ENCODE data around the gene ACTA1.

DNA sequence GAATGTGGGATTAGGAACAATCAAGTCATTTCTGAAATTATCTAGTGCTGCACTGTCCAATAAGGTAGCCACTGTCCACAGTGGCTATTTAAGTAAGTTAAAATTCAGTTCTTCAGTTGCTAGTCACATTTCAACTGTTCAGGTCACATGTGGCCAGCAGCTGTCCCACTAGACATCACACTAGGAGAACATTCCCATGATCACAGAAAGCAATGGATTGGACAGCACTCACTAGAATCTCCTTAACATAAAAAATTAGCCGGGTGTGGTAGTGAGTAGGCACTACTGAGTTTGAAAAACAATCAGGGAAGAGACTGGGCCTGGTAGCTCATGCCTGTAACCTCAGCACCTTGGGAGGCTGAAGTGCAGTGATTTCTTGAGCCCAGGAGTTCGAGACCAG, 40.6 kb upstream of the ACTA1 start:
- no peak for TF ChIP-seq CEBPB (IDR thresholded peaks at IDR 0.05; ENCODE audit: low read depth)
- TF ChIP-seq, protein P1, sequence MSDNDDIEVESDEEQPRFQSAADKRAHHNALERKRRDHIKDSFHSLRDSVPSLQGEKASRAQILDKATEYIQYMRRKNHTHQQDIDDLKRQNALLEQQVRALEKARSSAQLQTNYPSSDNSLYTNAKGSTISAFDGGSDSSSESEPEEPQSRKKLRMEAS (IDR thresholded peaks at IDR 0.05) = no peak
- no peak for TF ChIP-seq POLR2A (IDR thresholded peaks at IDR 0.05; ENCODE audit: borderline replicate concordance, extremely low read depth, insufficient read depth, insufficient read length)
- TF ChIP-seq, protein P2, sequence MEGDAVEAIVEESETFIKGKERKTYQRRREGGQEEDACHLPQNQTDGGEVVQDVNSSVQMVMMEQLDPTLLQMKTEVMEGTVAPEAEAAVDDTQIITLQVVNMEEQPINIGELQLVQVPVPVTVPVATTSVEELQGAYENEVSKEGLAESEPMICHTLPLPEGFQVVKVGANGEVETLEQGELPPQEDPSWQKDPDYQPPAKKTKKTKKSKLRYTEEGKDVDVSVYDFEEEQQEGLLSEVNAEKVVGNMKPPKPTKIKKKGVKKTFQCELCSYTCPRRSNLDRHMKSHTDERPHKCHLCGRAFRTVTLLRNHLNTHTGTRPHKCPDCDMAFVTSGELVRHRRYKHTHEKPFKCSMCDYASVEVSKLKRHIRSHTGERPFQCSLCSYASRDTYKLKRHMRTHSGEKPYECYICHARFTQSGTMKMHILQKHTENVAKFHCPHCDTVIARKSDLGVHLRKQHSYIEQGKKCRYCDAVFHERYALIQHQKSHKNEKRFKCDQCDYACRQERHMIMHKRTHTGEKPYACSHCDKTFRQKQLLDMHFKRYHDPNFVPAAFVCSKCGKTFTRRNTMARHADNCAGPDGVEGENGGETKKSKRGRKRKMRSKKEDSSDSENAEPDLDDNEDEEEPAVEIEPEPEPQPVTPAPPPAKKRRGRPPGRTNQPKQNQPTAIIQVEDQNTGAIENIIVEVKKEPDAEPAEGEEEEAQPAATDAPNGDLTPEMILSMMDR (IDR thresholded peaks at IDR 0.05 in 2 of 3, conservative IDR thresholded peaks at IDR 0.05 in 1 of 3; ENCODE audit: borderline replicate concordance in 1 of 3, insufficient read depth in 1 of 3, low read depth in 2 of 3, low read length in 2 of 3) = no peak
- TF ChIP-seq TCF7L2 (IDR thresholded peaks at IDR 0.05; ENCODE audit: borderline replicate concordance, extremely low read depth, insufficient read depth, insufficient read length) = no peak
- TF ChIP-seq, protein P3, sequence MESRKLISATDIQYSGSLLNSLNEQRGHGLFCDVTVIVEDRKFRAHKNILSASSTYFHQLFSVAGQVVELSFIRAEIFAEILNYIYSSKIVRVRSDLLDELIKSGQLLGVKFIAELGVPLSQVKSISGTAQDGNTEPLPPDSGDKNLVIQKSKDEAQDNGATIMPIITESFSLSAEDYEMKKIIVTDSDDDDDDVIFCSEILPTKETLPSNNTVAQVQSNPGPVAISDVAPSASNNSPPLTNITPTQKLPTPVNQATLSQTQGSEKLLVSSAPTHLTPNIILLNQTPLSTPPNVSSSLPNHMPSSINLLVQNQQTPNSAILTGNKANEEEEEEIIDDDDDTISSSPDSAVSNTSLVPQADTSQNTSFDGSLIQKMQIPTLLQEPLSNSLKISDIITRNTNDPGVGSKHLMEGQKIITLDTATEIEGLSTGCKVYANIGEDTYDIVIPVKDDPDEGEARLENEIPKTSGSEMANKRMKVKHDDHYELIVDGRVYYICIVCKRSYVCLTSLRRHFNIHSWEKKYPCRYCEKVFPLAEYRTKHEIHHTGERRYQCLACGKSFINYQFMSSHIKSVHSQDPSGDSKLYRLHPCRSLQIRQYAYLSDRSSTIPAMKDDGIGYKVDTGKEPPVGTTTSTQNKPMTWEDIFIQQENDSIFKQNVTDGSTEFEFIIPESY (IDR thresholded peaks at IDR 0.05; ENCODE audit: extremely low read depth, insufficient replicate concordance, low read length) = no peak
- TF ChIP-seq SIN3A (IDR thresholded peaks at IDR 0.05; ENCODE audit: low read depth) = no peak
- no peak for TF ChIP-seq POLR2AphosphoS5 (IDR thresholded peaks at IDR 0.05; ENCODE audit: low read depth, low read length)
- TF ChIP-seq EZH2 (IDR thresholded peaks at IDR 0.05) = no peak
- TF ChIP-seq ZFX (IDR thresholded peaks at IDR 0.05) = no peak
- no peak for TF ChIP-seq YY1 (IDR thresholded peaks at IDR 0.05; ENCODE audit: extremely low read depth, insufficient replicate concordance, low read depth, low read length)
- no peak for TF ChIP-seq JUND (IDR thresholded peaks at IDR 0.05)

Data from HCT116 (cell line).